Daoy (cell line): ENCODE data around the gene CDH7. TPM values are rescaled to one million over a fixed set of nuclear protein-coding genes. Genes with fewer than 3 reads are reported as not detected.

ENCODE experiments used
- DNase-seq: peaks from one replicate; pipeline ENCODE4 v3.0.0-alpha.2; 2015; ENCODE audit warnings: low read depth
- total RNA-seq: library from RNA; depleted of rRNA; stranded (reverse); fragments of >200 nt; shearing (Covaris generic); gene quantifications from 2 replicates; pipeline ENCODE4 v1.2.3, GENCODE V29; 2014

The CDH7 gene
- total RNA-seq, 1 experiment from 2014 or later, result not detected

DNA sequence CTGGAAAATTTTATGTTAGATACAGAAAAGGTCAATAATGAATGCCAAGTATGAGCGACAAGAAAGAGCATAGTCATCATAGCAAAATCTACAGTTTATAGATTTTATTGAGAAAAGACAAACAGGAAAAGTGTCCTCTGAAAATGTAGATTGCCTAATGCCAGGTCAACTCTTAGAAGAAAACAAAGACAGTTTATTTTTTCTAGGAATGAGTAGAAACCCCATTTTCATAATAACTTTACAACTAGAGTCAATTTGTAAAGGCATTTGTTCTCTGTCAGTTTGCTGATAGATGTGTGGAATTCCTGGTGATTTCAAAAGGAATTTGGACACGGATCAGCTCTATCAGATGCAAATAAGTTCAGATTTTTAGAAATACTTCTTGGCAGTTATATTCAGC, 16.6 kb downstream of the CDH7 start:
- DNase-seq, result no peak

- DNase-seq, result no peak
Observed at GRCh38 chr18:65768120-65768778, 17.4 kb downstream of the CDH7 start.

DNA sequence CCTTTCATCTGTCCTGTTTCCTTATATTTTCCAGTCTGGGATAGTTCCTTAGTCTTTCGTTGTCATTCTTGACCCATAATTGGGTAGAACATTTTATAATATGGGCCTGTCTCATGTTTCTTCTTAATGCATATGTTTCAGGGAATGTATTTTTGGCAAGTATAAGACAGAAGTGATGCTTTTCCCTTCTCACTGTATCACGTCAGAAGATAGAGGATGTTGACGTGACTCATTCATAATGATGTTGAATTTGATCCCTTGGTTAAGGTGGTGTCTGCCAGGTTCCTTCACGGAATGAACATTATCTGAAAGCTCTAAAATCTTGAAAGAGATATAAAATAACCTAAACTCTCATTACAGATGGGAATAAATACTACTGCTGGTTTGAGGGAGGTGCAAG, 18.8 kb downstream of the CDH7 start:
- DNase-seq, result no peak

DNA sequence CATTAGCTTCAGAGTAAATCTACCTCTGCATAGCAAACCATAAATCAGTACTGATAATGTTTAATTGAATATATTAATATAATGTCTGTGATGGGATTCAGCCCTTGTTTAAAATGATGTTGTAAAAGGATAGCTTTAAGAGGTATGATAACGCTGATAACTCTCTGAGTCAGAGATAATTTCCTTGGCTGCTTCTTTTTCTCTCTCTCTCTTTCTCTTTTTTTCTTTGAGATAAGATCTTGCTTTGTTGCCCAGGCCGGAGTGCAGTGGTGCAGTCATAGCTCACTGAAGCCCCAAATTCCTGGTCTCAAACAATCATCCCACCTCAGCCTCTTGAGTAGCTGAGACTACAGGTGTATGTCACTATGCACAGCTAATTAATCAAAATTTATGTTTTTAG, 35.7 kb downstream of the CDH7 start:
- no peak for DNase-seq

DNA sequence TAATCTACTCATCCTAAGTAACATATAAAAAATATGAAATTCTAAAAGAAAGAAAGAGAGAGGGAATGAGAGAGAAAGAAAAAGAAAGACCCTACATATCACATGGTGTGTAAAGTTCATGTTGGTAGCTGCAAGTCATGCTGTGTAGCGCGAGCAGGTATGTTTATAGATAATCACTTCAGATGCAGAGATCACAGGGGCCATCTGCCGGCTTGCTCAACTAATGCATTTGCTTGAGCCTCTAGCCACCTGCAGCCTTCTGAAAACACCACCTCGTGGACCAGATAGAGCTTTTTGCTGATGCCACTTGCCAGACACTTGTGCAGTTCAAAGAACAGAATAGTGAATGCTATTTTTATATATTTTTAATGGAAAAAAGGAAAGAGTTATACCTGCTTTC, 37.6 kb downstream of the CDH7 start:
- no peak for DNase-seq

DNA sequence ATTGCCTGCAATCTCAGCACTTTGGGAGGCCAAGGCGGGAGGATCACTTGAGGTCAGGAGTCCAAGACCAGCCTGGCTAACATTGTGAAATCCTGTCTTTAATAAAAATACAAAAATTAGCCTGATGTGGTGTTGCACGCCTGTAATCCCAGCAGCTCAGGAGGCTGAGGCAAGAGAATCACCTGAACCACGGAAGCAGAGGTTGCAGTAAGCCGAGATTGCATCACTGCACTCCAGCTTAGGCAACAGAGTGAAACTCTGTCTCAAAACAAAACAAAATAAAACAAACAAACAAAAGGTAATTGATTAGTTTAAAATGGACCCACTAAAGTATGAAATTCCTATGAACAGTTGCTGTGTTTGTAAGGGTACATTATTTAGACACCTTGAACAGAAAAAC, 39.8 kb downstream of the CDH7 start:
- DNase-seq, result no peak

GRCh38 chr18:65791719-65792118, 40.9 kb downstream of the CDH7 start:
- DNase-seq, result no peak

- DNase-seq, result no peak
Observed at GRCh38 chr18:65792456-65793074, 41.8 kb downstream of the CDH7 start.

DNA sequence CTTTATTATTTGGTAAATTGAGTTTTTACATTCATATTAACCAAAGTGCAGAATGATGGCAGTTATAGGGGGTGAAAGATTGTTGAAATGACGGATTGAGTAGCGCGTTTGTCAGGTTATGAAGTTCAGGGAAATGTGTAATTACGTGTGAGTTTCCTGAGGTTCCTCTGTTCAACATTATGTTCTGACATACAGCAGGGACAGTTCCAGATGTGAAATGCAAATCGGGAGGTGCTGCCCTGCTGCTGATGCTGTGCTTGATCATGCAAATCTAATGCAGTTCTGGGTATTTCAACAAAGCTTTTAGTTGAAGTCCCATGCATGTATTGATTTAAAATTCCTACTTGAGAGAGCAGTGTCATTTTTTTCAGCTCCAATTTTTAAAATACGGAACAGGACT, 57.9 kb downstream of the CDH7 start:
- DNase-seq, result no peak

DNA sequence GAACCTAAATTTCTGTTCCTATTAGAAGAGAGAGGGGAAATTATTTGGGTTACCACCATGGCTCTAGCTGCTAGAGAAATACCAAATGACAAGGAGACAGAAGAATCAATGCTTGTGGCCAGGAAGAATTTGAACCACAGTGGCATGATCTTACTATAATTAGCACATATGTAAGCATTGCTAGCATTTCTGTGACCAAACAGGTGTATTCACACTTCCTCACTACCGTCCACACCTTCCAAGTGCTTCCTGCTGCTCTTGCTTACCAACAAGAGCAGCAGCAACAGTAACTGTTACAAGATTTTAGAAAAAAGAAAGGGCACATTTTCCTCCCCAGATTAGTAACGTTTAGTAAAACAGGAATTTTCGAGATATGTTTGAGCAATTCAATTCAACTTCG, 60.5 kb downstream of the CDH7 start:
- no peak for DNase-seq

DNA sequence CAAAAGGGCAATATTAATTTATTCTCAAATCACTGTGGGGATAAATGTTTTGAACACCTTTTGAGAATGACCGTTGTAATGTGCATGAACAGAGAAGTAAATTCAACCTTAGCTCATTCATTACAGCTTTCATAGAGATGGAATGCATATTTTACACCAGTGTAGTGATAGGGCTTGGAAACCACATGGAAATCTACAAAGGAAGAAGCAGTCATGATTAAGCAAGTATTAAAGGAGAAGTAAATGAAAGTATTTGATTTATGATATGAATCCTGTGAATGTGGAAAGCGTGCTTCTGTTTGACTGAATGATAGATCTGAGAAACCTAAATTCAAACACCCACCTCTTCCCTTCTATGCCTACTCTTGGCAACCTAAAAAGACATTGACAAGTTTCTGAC, 64.7 kb downstream of the CDH7 start:
- no peak for DNase-seq

DNA sequence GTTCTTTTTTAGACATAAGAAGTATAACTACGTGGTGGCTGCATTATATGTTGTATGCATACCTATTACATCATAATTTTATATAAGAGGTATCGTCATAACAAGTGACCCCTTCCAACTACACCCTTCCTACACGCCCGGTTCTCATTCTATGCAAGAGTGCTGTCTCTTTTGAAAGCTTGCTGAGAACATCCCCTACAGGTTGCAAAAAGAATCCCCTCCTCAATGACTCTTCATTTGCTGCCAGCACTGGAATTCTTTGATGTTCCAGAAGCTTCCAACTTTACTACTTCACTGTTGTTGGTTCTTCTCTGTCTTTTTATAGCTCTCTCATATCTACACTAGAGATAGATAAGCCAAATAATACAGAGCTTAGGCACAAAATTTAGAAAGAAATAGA, 66.4 kb downstream of the CDH7 start:
- DNase-seq, result no peak

GRCh38 chr18:65821911-65822310, 71.1 kb downstream of the CDH7 start:
- no peak for DNase-seq

DNA sequence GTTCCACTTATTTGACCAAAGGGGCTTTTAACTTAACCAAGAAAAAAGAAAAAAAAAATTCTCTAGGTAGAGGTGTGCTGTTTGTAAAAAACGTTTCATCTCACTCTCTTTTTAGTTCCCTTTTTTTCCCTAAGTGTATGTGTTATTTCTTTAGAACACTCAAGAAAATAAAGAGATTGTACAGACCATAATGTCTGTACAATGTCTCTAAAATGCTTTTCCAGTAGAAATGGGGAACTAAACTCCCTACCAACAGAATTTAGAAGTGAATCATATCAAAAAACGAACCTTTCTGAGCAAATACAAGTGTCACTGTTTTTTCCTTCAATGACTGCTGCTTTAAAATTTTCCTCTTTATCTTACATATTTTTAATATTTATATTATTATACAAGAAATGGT, 72.0 kb downstream of the CDH7 start:
- no peak for DNase-seq

- no peak for DNase-seq
Observed at GRCh38 chr18:65827444-65827843, 76.6 kb downstream of the CDH7 start.

GRCh38 chr18:65835881-65836280, 85.1 kb downstream of the CDH7 start:
- no peak for DNase-seq

DNA sequence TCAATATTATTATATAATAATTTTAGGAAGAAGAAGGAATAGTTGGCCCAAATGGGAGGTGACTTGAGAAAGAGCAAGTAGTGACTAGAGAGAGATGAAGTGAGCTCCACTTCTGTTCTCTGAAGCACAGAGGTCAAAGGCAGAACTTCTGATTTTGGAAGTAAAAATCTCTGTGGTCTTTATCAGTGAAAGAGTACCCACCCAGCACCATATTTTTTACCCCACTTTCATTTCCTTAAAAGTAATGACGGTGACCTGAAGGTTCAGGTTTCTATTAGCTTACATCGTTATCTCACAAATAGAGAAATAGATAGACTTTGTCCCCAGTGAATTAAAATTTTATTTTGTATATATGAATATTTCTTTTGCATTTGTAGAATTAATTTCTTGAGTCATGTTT, 95.3 kb downstream of the CDH7 start:
- no peak for DNase-seq

DNA sequence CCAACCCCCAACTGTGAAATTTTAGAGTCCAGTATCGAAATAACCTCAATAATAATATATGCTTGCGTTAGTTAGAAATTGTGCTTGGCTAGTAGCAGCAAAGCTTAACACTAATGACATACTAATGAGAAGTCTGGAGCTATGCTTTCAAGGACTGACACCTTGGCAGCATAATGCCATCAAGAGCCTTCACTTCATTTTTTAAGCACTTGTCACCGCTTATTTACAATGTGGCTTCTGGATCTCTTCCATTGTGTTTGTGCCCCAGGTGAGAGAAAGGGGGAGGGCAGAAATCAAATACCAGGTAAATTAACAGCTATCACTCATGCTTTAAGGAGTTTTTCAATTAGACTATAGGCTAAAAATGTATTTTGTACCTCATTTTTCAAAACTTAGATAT, 101.5 kb downstream of the CDH7 start:
- DNase-seq, result no peak

DNA sequence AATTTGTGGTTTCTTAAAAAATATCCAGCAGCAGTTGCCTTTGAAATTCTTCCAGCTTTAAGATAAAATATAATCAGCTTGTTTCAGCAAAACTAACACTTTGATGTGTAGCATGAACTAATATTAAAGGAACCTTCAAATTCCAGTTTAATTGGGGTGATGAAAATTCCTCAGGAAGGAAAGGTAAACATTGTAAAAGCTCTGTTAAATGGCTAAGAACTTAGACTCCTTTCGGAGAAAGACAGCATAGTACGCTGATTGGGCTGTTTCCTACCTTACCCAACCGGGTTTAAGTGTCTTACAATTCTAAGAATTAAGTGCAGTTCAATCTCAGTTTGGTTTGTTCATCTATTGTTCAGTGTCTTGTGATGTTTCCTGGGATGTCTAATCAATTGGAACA, 108.3 kb downstream of the CDH7 start:
- no peak for DNase-seq

DNA sequence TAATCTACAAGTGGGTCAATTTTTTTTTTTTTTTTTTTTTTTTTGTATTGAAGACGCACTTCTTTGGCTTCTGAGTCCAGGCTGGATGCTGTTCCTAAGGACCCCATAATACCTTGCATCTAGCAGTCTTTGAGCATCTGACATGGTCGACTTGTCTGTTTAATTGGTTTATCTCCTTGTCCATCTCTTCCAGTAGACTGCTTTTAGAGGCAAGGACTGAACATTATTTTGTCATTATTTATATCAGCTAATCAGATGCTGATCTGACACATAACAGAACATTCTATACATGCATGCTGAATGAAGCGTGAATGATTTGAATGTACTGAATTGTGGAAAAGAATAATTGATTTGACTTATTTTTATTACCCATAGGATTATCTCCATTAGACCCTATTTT, 118.7 kb downstream of the CDH7 start:
- DNase-seq, result no peak

- no peak for DNase-seq
Observed at GRCh38 chr18:65876310-65876709, 125.5 kb downstream of the CDH7 start.

DNA sequence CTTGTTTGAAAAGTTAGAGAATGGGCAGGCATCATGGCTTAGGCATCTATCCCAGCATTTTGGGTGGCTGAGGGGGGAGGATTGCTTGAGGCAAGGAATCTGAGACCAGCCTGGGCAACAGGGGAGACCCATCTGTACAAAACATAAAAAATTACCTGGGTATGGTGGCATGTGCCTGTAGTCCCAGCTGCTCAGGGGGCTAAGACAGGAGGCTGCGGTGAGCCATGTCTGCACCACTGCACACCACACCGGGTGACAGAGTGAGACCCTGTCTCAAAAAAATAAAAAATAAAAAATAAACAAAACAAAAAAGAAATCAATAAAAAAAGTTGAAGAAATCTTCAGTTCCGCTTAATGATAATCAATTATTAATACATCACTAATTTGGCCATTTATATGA, 146.5 kb downstream of the CDH7 start:
- DNase-seq, result no peak

- no peak for DNase-seq
Observed at GRCh38 chr18:65901522-65901921, 150.7 kb downstream of the CDH7 start.

- DNase-seq, result no peak
Observed at GRCh38 chr18:65906621-65907034, 155.8 kb downstream of the CDH7 start.
